22Rv1 (cell line): ENCODE data around the gene AKNA.

Experiments
- ZFX ChIP-seq: fragments of 450-650 bp; IDR thresholded peaks from 2 replicates; pipeline ENCODE4 v1.6.1; 2017; ENCODE audit warnings: antibody characterized with exemption, borderline replicate concordance
- TF ChIP-seq, protein P1 (sequence below): fragments of 450-650 bp; IDR thresholded peaks from 2 replicates; pipeline ENCODE4 v1.5.1; 2017; ENCODE audit warnings: mild to moderate bottlenecking

DNA sequence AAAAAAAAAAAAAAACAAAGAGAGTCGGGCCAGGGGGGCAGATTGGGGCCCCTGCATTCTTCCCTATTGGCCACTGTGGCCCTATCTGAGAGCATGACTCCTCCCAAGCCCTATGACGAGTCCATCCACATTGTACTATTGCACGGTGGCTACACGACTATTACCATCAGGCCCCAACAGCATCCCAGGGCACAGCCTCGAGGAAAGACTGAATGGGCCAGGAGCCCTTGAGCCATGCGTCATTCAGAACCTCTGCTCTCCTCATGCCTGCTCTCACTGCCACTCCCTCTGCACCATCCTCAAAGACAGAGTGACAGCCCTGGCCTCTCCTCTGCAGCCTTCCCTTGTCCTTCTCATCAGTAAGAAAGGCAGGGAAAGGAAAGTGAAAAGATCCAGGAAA, 85.1 kb downstream of the AKNA start:
- TF ChIP-seq, protein P1, sequence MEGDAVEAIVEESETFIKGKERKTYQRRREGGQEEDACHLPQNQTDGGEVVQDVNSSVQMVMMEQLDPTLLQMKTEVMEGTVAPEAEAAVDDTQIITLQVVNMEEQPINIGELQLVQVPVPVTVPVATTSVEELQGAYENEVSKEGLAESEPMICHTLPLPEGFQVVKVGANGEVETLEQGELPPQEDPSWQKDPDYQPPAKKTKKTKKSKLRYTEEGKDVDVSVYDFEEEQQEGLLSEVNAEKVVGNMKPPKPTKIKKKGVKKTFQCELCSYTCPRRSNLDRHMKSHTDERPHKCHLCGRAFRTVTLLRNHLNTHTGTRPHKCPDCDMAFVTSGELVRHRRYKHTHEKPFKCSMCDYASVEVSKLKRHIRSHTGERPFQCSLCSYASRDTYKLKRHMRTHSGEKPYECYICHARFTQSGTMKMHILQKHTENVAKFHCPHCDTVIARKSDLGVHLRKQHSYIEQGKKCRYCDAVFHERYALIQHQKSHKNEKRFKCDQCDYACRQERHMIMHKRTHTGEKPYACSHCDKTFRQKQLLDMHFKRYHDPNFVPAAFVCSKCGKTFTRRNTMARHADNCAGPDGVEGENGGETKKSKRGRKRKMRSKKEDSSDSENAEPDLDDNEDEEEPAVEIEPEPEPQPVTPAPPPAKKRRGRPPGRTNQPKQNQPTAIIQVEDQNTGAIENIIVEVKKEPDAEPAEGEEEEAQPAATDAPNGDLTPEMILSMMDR = no peak
- TF ChIP-seq ZFX = no peak
